GM10847 (cell line): ENCODE data around the gene OTOS.

Experiments
- POLR2A ChIP-seq: IDR thresholded peaks from 2 replicates; pipeline ENCODE4 v1.6.1; 2011; ENCODE audit not compliant: insufficient read length; ENCODE audit errors: extremely low read depth

OTOS gene

GRCh38 chr2:240127191-240127750 is 13.2 kb downstream of the OTOS start:
- TF ChIP-seq POLR2A, result no peak

DNA sequence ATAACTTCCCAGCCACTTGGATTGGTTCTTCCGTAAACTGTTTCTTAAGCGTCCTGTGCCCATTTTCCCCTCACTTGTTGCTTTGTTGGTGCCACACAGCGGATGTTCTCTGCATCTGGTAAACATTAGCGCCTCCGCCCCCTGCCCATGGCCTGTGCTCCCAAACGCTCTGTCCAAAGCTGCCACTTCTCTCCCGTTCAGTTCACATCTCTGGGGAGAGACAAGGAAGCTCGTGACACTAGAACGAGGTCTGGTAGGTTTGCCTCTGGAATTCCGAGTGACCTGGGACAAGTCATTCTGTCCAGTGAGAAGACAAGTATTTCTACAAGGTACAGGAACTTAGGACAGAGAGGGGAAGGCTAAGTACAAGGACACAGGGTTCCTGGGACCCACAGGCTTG is 13.7 kb downstream of the OTOS start:
- TF ChIP-seq POLR2A, result no peak

DNA sequence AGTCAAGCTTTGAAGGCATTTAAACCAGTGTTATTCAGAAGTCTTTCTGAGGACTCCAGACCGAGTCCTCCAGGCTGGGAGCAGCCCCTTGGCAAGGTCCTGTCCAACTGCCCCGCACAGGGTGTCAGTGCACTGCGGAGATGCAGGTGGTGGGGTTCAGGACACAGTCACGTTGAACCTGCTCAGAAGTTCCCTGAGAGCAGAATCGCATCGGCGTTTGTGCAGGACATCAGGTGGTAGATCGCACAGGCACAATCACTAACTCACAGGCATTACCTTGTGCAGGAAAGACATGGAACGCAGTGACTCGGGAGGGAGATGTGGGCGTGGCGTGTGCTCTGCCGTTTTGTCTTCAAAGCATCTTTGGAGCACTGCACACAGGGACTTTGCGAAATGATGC is 14.7 kb downstream of the OTOS start:
- no peak for TF ChIP-seq POLR2A

GRCh38 chr2:240124651-240125030 is 15.8 kb downstream of the OTOS start:
- TF ChIP-seq POLR2A, result no peak

GRCh38 chr2:240123821-240124650 is 16.4 kb downstream of the OTOS start:
- TF ChIP-seq POLR2A, result no peak

DNA sequence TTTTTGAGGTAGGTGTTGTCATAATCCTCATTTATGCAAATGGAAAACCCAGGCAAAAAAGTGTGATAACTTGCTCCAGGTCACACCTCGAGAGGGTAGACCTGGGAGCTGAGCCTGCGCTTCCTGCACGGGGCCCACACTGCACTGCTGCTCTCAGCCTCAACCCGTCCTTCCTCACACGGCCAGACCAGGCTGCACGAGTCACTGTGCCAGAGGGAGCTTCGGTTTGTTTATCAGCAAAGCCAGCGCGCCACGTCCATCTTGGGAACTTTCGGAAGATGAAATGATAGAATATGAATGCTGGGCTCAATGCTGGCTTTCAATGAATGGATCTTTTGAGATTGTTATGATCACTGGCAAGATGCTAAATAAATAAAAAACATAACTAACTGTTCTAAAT is 18.8 kb downstream of the OTOS start:
- no peak for TF ChIP-seq POLR2A

GRCh38 chr2:240121190-240121589 is 19.3 kb downstream of the OTOS start:
- TF ChIP-seq POLR2A, result no peak

GRCh38 chr2:240114233-240114632 is 26.2 kb downstream of the OTOS start:
- TF ChIP-seq POLR2A, result no peak

DNA sequence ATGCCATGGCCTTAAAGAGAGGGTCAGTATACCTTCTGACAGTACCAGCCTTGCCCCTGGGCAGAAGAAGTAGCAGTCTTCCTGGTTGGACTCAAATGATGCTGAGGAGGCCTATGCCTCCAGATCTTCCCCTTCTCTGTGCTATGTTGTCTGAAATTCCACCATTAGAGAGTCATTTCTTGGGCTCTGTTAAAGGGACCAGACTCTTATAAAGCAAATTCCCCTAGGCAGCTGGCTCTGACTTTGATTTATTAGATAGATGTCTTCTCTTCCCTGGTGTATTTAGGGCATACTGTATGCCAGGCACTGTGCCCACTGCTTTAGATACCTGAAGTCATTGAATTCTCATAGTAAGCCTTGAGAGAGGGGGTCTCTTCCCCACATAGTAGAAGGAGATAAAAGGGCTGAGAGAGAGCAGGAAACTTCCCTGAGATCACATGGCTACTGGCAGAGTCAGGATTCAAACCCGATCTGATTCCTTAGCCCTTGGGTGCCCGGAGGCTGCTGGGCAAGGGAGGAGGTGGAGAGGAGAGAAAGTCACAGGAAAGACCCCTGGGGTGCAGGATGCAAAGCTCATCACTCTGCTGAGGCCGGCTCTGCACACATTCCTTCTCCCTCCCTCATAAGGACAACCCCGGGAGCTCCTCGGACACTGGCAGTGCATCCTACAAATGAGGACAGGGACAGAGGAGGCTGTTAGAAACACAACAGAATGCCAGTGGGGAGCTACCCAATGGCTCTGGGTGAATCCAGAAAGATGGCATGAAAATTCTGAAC is 27.4 kb downstream of the OTOS start:
- no peak for TF ChIP-seq POLR2A

DNA sequence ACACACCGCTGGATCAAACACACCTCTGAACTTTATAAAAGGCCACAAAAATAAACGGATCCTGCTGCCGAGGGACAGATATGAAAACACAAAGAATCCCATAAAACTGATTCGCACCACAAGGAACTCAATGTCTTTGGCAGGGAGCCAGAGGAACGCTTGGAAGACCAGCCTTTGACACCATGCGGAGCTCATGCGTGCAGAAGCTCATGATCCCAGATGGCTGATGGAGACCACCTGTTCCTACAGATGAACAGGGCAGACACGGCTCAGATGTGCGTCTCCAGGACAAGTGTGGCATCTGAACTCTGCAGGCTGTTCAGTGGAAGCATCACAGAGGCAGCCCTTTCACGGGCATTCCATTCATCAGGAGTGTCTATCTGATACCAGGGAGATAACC is 29.2 kb downstream of the OTOS start:
- TF ChIP-seq POLR2A, result no peak

- TF ChIP-seq POLR2A, result no peak
These were observed 31.1 kb downstream of the OTOS start for GRCh38 chr2:240109386-240109785.

DNA sequence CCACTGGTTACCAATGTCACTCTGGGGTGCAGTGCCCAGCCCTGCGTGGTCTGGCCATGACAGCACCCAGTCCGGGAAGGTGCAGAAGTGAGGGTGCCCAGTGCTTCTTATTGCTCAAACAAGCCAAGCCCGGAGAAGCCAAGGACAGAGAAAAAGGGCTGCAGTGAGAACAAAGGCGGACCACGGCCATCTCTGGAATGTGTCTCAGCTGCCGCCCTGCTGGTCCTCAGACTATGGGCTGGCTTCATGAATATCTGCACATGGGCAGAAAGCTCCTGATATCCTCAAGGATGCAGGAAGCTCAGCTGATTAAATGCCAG is 33.0 kb downstream of the OTOS start:
- TF ChIP-seq POLR2A, result no peak

DNA sequence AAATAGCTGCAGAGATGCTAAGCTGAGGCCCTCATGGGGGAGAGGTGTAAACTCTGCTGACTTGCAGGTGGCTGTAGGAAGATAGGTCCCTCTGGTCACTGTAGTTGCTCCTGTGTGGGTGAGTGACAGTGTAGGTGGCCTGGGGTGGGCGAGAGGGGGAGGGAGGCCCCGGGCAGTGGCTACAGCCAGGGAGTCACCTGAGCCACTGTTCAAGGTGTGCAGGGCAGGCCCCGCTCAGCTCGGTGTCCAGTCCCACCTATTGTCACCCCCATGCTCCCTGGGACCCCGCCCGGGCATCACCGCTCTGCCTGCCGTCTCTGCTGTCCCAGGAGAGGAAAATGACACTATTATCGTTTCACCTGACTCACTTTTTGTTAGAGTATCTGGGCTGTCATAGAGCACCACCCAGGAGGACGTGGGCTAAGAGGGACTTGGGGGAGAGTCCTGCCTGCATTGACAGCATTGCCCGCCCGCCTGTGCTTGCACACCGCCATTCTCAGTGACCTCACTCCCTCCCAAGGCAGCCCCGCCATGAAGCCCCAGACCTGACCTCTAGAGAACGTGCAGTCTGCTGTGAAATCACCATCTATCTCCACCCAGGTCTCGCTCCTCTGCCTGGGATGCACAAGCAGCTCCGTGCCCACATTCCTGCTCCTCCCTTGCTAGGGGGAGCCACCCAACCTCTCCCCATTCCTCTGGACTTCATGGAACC is 33.5 kb downstream of the OTOS start:
- TF ChIP-seq POLR2A, result no peak

DNA sequence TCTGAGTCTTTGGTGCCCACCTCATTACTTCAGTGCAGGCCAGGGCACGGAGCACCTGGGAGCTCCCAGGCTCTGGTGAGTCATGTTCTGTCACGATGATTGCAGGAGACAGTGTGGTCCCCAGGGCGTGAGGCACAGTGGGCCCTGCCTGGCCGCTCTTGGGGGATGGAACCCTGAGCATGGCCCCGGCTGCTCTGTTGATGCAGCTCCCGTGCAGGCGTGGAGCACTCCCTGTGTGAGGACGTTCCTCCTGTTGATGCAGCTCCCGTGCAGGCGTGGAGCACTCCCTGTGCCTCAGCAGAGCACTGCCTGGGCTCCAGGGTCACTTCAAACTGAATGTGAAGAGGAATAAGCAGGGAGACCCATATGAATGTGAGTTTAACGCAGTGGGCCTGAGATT is 34.5 kb downstream of the OTOS start:
- no peak for TF ChIP-seq POLR2A

DNA sequence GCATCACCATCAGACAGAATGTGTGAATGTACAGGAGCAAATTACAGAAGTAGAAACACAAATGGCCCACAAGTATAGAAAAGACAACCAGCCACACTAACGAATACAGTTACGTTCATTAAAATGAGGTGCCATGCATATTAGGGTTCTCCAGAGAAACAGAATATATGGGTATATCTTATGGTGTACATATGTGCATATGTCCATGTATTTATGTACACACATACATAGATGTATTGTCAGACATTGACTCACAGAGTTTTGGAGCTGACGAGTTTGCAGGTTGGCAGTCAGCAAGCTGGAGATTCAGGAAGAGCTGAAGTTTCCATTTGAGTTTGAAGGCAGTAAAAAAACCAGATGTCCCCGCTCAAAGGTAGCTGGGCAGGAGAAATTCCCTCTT is 37.3 kb downstream of the OTOS start:
- no peak for TF ChIP-seq POLR2A

DNA sequence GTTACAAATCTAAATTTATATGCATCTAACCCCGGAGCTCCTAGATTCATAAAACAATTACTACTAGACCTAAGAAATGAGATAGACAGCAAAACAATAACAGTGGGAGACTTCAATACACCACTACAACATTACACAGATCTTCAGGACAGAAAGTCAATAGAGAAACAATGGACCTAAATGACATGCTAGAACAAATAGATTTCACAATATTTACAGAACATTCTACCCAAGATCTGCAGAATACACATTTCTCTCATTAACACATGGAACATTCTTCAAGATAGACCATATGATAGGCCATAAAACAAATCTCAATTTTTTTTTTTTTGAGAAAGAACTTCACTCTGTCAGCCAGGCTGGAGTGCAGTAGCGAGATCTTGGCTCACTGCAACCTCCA is 42.1 kb downstream of the OTOS start:
- TF ChIP-seq POLR2A, result no peak
